GM18508 (cell line): ENCODE results near the gene LRRC15.

Experiments
- ATAC-seq: cut with Tn5 transposase; IDR thresholded peaks from one replicate; pipeline ENCODE4 v1.9.1; 2021; ENCODE audit warnings: moderate number of reproducible peaks; ENCODE audit not compliant: insufficient read depth, unreplicated experiment

LRRC15 gene

DNA sequence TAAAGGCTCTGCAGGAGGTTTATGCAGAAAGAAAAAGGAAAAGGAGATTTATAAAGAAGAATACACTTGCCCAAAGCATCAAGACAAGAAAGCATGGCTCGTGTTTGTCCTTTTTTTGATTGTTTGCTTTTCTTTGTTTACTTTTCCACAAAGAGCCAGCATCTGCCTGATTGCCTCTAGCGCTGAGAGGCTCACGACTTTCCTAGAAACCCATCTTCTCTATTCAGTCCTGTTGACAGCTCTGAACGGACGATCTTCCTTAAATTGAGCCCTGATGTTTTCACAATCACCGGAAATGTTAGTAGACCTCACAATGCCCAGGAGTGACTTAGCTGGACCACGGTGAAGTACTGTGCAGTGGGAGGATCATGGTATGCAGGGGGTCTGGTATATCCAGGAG is 17.1 kb upstream of the LRRC15 start:
- ATAC-seq = no peak

DNA sequence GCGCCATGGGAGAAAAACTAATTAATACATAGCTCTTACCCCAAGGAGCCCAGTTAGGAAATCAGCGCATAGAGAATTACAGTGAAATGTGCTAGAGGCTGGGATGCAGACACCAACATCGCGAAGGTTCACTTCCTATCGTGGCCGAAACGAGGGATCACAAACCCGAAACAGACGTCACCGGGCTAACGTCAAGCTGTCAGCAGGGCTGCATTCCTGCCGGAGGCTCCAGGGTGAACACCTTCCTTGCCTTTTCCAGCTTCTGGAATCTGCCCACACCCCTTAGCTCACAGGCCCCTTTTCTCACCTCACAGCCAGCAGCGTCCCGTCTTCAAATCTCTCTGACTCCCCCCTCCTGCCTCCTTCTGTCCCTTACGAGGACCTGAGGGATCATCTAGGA is 16.5 kb upstream of the LRRC15 start:
- ATAC-seq = no peak

DNA sequence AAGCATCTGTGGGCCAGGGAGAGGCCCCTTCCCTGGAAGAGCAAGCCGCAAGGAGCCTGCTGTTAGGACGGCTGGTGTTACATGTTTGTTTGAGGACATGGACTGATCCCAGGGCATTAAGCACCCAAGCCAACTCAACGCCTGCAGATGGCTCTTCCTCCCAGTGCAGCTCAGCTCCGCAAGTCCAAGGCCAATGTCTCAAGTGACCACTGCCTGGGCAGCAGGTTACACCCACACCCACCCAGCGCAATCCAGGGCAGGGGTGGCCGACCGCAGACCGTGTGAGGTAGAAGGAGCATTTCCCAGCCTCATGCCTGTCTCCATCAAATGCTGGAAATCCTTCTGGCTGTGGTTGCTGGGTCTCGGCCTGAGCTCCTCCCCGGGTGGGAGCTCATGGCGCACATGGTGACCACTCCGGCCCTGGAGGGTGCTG is 15.0 kb upstream of the LRRC15 start:
- no peak for ATAC-seq

DNA sequence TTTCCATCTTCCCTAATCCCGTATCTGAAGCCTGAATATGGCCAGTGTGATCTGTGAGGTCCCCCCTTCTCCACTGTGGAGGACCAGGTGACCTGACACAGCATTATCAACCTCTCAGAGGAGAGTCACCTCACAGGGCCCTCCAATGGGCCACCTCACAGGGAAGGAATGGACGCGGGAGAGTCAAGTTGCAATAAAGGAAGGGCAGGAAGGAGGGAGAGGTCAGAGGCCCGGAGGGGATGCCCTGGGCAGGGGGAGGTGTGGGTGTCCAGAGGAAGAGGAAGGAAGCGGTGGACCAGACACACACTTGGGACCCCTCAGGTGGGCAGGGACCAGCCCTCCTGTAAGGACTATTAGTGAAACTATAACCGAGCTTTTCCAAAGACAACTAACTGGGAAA is 14.6 kb upstream of the LRRC15 start:
- ATAC-seq = no peak

DNA sequence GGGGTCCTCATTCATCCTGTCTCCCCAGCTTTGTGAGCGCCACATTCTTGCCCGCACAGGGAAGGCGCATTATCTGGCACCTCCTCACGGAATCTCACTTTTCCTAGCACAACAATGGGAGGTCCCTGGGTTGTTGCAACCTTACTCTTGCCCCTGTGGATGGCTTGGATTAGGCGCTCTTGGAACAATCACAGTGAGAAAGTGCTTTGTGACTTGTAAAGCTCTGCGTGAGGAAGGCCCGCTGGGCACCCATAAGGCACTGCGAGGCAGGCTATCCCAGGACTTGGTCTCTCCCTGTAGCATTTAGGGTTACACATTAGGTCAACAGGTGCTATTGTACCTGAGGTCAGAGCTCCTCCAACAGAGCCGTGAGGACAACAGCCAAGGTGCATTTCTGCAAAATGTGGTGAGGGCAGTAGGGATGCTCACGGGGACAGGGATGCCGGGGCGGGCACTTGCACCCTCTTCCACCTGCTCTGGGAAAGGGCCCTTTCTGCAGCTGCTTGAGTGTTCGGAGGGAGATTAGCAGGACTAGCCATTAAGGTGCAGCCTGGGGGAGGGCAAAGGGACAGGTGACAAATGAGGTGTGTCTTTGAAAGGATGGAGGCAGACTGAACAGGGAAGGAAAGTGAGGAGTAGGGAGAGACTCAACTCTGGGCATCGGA is 13.9 kb upstream of the LRRC15 start:
- ATAC-seq = no peak

DNA sequence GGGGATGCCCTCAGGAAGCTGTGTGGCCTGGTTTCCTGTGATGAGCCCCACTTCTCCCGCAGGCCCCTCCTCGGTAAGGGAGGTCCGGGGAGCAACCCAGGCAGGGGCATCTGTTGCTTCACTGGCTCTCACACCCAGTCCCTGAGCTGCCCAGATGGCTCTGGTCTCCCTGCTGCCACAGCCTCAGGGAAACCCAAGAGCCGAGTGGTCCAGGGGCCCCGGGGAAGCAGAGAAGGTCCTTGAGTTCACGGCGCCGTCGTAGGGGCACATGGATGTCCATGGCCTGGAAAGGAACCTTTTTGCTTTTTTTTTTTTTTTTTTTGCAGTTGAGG is 13.3 kb upstream of the LRRC15 start:
- ATAC-seq = no peak

DNA sequence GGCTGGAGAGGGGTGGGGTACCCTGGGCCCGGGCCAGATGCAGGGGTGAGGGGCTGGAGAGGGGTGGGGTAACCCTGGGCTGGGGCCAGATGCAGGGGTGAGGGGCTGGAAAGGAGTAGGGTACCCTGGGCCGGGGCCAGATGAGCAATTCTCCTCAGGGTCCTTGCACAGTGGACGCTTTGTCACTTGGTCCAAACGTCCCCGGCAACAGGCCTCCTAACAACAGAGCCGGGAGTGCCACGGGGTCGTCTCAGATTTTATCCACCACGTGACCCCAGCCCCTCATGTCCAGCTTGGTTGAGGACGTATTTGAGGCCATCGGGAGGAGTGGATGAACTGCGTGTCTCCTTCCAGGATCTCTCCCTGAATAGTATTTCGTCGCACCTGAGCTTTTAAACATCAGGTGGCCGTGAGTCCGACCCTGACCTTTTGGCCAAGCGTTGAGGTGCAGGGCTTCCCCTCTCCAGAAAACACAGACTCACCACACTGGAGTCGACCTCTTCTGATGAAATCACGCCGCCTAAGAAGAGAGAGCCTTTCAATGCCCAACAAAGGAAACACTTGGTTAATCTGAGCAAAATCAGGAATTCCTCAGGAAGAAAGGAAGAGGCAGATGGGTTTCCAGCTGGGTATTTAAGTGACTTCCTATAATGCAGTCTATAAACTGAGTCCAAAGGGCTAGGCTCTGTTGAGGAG is 12.8 kb upstream of the LRRC15 start:
- no peak for ATAC-seq

DNA sequence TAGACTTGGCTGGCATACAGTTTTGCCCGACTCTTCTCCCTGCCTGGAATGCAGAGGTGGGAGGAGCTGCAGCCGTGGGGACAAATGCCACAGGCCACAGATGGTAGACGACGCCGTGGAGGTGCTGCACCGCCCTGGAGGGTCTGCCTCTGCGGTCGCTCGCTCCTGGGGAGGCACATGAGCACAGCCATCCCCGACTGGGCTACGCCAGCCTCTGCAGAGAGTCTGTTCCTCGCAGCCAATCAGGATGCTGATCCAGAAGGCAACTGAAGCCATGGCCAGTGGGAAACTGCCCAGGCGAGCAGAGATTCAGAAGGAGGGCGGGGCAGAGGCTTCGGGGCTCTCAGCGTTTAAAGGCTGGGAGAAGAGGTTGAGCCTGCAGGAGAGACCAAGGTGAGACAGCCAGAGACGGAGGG is 11.9 kb upstream of the LRRC15 start:
- no peak for ATAC-seq

DNA sequence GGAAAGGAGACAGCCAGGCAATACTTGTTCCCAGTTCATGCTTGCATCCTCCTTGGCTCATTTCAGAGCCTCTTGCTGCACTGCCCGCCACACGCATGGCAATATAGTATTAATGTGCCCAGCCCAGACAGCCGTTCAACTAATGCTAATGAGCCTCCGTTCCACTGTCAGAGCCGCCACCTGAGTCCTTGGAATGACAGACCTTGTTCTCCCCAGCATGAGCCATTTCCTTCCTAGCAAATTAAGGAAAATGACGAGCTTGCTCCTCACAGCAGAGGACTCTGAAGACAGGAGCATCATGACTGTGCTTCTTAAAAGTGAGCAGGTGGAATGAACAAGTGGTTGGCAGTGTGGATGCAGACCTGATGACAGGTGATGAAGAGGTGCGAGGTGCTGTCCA is 10.8 kb upstream of the LRRC15 start:
- no peak for ATAC-seq

DNA sequence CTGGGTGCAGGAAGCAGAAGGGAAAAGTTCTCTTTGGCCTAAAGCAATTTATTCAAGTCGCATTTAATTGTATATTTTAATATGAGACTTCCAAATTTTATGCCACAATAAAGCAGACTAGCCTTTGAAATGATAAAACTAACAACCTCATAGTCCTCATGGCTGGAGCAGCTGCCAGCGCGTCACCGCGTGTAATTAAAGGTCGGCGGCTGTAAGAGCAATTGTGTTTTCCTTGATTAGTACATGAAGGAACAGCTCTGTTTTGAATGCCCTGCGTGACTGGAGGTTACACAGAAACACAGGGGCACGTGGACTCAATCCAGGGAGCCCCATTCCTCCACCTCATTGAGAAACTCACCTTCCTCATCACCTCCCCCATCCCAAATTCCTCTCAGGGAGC is 10.1 kb upstream of the LRRC15 start:
- no peak for ATAC-seq

DNA sequence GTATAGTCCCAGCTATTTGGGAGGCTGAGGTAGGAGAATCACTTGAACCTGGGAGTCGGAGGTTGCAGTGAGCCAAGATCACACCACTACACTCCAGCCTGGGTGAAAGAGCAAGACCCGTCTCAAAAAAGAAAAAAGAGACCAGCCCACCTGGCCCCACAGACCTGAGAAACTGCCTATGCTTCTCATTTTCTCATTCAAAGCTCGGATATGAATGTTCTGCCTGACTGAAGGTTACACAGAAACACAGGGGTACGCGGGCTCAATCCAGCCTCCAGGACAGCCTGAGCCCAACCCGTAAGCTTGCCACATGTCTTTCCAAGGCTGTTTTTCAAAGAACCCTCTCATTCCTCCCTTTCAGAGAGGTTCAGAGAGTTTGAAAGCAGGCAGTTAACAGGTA is 9.7 kb upstream of the LRRC15 start:
- ATAC-seq = no peak

DNA sequence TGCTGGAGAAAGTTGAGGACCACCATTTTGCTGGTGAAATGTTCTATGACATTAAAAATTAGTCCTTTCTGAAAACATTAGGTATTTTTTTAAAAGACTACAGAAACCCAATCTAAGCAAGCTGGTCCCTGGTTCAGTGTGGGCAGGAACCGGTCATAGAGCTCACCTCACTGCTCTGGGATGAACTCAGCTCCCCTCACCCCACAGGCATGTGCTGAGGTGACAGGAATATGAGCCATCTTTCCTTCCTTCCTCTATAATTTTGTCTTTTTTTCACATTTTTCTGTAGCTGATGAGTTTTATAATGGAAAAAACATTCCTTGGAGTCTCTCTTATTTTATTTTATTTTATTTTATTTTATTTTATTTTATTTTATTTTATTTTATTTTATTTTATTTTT is 8.2 kb upstream of the LRRC15 start:
- no peak for ATAC-seq

DNA sequence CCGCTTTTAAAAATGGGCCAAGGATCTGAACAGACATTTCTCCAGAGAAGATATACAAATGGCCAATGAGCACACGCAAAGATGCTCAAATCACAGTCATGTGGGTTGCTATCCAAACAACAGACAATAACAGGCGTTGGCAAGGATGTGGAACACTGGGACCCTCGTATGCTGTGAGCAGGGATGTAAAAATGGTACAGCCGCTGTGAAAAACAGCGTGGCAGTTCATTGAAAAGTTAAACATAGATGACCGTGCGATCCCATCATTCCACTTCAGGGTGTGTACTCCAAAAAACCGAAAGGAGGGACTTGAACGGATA is 6.7 kb upstream of the LRRC15 start:
- no peak for ATAC-seq

DNA sequence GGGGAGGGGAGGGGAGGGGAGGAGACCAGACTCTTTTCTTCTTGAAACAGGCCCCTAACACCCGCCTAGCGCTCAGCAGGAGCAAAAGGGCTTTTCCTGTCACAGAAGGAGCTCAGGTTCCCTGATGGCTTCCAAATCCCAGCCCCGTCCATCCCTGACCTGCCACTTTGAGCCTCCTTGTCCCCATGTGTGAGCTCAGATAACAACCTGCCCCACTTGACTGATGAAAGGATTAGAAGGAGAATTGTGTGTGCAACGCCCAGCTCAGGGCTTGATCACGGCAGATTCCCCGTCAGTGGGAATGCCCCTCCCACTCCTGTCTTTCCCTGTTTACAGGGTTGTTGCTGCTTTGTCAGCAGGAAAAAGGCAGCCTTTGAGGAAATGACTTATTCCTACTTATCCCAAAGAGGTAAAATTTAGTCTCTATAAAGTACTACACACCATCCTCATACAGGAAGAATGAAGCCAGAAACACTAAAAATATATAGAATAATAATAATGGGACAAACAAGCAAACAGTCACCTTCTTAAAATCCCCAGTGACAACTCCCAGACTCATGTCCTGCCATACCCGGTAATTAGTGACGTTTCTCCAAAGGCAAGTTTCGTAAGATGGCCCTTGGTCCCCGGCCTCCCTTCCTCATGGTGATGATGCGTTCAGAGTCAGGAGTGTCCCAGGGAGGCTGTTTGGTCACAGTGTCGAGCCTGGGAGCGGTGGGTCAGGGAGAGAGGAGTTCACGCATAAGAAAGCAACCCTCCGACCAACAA is 6.1 kb upstream of the LRRC15 start:
- no peak for ATAC-seq

DNA sequence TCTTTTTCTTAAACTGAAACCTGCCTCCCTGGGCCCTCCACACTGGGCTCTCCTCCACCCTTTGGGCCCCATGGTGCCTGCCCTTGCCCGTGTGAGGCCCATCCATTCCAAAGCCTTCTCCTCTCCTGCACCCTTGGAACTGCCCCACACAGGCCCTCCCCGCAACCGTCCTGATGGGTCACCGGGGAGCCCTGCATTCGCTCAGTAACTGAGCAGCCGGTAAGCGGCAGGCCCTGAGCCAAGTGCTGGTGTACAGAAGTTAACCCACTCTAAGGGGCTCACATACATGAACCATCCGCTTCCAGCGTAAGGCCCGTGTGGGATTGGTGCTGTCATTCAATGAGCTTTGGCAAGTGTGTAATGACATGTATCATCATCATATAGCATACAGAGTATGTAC is 5.4 kb upstream of the LRRC15 start:
- ATAC-seq = no peak

DNA sequence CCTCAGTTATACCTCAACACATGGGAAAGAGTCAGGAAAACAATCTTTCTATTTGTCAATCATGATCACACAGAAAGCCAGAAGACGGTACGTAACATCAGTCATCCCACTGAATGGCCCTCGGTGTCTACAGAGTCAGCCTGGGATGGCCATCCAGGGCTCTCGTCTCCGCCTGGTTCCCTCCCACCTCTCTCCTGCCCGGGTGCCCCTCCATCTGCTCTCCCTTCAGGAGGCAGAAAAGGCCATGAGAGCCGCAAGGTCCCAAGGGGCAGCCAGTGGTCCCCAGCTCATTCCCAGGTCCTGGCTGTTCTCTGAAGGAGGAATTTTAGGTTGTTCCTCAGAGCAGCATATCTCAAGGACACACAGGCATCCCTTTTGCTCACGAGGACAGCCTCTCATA is 4.4 kb upstream of the LRRC15 start:
- no peak for ATAC-seq

DNA sequence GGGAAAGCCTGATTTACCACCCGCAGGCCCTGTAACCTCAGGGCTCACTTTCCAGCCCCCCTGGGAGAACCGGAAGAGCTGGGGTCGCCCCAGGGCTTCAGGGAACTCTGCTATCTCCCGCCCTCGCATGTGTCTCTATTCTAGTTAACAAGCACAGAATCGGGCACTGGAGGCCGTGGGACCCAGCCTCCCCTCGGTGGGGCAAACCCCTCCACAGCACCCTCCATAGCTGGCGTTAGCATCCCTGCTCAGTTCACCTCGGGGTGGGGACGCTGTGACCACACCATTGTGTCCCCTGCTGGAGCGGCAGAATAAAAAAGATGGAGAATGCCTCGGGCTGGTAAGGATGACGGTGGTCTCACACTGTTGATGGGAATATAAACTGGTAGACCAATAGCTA is 3.5 kb upstream of the LRRC15 start:
- ATAC-seq = no peak

DNA sequence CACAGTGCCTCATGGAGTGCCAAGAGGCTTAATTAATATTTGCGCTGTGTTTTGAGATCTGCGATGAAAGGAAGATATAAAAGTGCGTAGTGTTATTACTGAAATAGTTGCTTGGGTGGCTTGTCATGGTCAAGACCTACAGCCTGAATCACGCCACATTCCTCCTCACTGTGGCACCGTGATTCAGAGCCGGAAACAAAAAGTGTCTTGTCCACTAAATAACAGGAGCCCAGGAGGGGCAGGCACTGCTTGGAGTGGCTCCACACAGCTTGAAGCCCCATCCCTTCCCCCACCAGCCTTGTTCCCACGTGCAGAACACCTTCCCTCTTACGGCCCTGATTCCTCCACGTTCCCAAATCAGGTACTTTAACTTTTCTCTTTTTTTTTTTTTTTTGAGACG is 1.2 kb upstream of the LRRC15 start:
- ATAC-seq = no peak

DNA sequence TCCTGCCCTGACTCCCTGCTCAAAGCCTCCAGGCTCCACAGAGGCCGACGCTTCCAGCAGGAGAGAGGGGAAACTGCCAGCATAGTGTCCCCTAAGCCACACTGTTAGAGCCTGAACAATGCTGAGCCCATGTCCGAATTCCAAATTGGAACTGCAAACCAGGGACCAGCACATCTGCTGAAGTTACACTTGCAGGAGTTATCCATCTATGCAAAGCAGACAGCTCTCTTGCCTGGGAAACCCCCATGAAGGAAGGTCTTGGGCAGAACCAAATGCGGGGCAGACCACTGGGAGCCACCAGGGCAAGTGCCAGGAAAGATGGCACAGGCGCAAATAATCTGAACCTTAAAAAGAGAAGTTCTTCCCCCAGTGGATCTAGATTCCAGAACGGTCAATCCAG is 625 bp downstream of the LRRC15 start:
- no peak for ATAC-seq

DNA sequence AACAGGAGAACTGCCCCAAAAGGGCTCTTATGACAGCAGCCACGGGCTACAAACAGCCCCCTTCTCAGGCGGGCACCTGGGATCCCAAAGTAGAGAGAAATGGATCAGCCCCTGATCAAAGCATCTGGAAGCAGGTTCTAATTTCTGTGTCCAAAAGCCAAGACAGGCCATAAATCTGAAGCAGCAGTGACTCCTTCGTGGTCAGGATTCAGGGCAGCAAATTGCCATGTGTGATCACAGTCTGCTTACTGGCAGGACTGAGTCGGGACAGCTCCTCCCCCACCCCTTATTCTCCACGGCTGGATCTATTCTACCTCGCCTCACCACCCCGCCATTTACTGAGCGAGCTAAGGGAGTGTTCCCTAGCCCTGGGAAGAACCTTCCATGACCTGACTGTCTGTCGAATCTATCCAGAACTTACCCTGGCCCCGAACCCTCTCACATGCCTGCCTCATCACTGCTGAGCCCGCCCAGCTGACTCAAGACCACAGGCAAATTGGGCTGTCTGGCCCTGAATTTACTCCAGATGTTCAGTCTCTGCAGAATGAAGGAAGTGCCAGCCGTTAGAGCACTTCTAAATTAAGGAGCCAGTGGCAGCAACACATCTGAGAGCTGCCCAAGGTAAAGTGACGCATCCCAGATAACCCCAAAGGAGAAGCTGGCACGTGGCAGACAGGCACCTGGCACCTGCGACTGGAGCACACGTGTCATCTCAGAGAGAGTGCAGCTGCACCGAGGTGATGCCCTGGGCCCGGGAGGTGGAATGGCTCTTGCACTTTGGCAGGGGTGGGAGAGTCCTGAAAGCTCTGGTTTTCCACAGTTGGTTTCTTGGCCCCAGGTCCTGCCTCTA is 1.3 kb downstream of the LRRC15 start:
- no peak for ATAC-seq

DNA sequence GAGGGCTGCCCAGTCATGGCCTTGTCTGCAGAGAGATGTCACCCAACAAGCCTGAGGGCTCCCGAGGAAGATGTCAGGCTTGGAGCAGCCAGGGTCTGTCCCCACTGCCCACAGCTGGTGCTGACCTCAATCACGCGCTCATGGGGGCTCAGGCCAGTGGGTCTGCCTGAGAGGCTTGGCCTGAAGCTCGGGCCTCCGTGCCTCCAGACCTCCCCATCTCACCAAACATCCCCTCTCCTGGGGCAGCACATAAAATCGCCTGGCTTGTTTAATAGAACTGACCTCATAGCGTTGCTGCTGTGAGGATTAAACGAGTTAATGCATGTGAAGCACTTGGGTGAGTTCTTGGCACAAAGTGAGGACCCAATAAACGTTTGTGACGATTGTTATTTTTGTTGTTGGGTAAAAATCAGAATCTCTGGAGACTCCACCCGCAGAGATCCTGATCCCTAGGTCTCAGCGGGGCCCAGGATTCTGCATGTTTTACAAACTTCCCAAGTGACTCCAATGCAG is 3.5 kb downstream of the LRRC15 start:
- ATAC-seq = no peak
